K562 treated with DMSO at 1 percent for 12 hours (cell line): ENCODE measurements around the gene MRPL52. TPM values are rescaled to one million over a fixed set of nuclear protein-coding genes. Genes with fewer than 3 reads are reported as not detected.

ENCODE experiments used
- total RNA-seq: library from RNA; unstranded; fragments of 300-600 nt; gene quantifications from 2 replicates; pipeline ENCODE4 v1.2.3, GENCODE V29; 2022; ENCODE audit not compliant: insufficient read depth

MRPL52 gene
- total RNA-seq = 92.9 and 111 TPM in 2 replicates

DNA sequence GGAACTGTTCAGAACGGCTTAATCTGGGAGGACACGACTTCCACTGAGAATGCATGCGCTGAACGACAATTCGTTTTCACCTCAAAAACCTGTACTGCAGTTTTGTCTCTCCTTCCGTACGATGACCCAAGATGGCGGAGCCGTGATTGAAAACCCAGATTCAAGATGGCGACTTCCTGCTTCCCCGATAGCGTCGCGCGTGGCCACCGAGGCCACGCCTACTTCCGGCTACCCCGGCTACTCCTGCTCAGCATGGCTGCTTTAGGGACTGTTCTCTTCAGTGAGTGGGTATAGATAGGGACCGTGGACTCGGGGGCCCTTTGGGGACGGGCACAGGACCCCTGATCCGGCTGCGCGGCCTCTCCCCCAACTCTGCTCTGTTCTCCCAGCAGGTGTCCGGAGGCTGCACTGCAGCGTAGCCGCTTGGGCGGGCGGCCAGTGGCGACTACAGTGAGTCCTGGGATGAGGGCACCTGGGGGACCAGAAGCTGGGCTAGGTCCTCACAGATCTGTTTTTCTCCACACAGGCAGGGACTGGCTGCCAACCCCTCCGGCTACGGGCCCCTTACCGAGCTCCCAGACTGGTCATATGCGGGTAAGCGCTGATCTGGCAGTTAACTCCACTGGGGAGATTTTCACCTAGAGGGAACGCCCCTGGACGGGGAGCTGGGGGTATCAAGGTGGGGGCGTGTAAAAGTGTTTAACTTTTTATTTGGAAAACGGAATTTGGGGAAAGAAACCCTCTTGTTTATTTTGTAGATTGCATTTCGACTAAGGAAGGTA, at the start of gene MRPL52:
TSS of gene MRPL52 (plus strand) at position 227 of the 782 bp plus-strand sequence. CDS start at position 253, 26 bp downstream.

GRCh38 chr14:22814941-22815713, 14.6 kb upstream of the MRPL52 start, which contains the start of gene SLC7A7:
Gene SLC7A7, minus strand, starts transcription at chr14:22815435. Its CDS starts 2,037 bp downstream, at chr14:22813398.

DNA sequence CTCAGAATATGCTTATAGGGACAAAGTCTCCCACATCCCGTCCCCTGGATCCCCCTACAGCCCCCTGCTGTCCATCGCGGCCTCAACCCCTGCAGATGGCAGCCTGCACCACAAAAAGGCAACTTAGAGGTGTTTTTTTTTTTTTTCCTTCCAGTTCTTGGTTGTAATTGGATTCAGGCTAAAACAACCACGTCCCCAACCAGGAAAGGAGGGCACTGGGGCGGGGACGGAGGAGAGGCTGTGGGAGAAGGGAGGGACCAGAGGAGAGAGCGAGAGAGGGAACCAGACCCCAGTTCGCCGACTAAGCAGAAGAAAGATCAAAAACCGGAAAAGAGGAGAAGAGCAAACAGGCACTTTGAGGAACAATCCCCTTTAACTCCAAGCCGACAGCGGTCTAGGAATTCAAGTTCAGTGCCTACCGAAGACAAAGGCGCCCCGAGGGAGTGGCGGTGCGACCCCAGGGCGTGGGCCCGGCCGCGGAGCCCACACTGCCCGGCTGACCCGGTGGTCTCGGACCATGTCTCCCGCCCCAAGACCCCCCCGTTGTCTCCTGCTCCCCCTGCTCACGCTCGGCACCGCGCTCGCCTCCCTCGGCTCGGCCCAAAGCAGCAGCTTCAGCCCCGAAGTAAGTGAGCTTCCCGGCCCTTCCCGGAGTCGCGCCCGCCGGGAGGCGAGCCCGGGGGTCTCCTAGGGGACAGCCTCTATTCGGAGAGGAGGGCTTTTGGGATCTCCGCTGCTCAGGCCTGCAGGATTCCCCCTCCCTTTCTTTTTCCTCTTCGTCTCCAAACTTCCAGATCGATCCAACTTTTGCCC, 6.8 kb downstream of the MRPL52 start, which contains the start of gene MMP14:
TSS of gene MMP14 (plus strand) at position 285 of the 813 bp plus-strand sequence. CDS start at position 518, 233 bp downstream.

DNA sequence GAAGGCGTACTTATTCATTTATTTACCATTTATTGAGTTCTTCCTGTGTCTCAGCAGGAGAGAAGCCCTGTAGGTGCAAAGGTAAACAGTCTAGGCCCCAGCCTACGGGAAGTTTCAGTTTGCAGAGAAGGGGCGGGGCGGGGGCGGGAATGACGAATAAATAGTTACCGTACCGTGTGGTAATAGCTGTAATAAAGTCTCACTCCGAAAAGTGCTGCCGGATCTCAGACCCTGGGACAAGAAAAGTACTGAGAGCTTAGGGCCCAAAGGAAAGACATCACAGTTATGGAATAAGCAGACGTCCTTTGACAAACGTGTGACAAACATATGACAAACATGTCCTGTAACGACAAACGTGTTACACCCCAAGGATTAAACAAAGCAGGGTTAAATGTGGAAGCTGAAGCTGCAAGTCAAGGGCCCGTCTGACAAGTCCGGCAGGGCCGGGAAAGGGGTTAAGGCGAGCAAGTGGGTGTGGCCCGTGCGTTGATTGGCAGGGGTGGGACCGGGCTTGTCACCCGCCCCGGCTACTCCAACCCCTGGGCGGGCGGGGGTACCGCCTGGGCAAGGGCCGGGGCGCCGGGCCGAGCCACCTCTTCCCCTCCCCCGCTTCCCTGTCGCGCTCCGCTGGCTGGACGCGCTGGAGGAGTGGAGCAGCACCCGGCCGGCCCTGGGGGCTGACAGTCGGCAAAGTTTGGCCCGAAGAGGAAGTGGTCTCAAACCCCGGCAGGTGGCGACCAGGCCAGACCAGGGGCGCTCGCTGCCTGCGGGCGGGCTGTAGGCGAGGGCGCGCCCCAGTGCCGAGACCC, 41.7 kb downstream of the MRPL52 start, which contains the start of gene LRP10:
TSS of gene LRP10 (plus strand) at position 517 of the 809 bp plus-strand sequence. CDS start 564 bp downstream, outside the sequence.

DNA sequence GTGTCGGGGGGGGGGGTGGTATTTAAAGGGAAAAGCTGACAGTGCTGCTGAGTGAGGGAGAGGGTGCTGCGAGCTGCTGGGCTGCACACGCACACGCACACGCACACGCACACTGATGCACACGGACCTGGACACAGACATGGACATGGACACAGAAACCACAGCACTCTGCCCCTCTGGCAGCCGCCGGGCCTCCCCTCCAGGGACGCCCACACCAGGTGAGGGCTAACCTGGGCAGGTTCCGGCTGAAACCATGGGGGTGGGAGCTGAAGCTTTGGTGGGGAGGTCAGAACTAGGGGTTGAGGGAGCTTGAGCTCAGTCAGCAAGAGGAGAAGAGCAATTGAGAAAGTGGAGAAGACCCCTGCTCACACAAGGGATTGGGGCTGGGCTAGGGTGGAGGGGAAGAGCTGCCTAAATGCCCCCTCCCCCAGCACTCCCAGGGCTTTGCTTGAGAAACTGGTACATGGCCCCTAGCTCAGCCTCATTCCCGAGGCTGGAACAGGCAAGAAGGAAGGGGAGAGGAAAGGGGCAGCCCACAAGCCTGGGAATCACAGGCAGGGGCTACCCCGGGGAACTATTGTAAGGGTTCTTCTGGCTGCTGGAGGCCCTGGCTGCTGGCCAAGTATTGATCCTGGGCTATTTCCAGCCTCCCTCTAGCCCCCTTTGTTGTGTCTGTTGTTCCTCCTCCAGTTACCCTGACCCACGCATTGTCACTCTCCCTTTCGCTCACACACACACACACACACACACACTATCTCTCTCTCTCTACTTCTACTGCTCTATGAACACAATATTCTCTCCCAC, 53.7 kb downstream of the MRPL52 start, which contains the start of gene REM2:
TSS of gene REM2 (plus strand) at position 50 of the 804 bp plus-strand sequence. CDS start at position 116, 66 bp downstream.

Other genes starting within 250 kb of the MRPL52 start
- 264 and 272 TPM in 2 replicates for gene DAD1, start 240.7 kb upstream of the MRPL52 start, total RNA-seq
- gene ABHD4, start 231.6 kb upstream of the MRPL52 start, total RNA-seq = 19.0 and 33.7 TPM in 2 replicates
- gene OR6J1, start 185.5 kb upstream of the MRPL52 start, total RNA-seq = not detected in 2 replicates
- 90.5 and 145 TPM in 2 replicates for gene OXA1L, start 63.2 kb upstream of the MRPL52 start, total RNA-seq
- 0.51 TPM in 1 of 2 replicates, not detected in the other for gene SLC7A7, start 14.5 kb upstream of the MRPL52 start, total RNA-seq
- 5.2 and 5.9 TPM in 2 replicates for gene MMP14, start 6.7 kb downstream of the MRPL52 start, total RNA-seq
- gene LRP10, start 41.9 kb downstream of the MRPL52 start, total RNA-seq = 35.5 and 67.9 TPM in 2 replicates
- 1.4 and 2.4 TPM in 2 replicates for gene REM2, start 53.3 kb downstream of the MRPL52 start, total RNA-seq
- 33.5 and 55.8 TPM in 2 replicates for gene RBM23, start 89.3 kb downstream of the MRPL52 start, total RNA-seq
- 90.7 and 101 TPM in 2 replicates for gene PRMT5, start 99.5 kb downstream of the MRPL52 start, total RNA-seq
- gene HAUS4, start 127.2 kb downstream of the MRPL52 start, total RNA-seq = 103 and 107 TPM in 2 replicates
- 11.3 and 16.2 TPM in 2 replicates for gene AJUBA, start 152.7 kb downstream of the MRPL52 start, total RNA-seq
- 17.4 and 17.6 TPM in 2 replicates for gene C14orf93, start 180.3 kb downstream of the MRPL52 start, total RNA-seq
- gene PSMB5, start 205.0 kb downstream of the MRPL52 start, total RNA-seq = 115 and 148 TPM in 2 replicates
- not detected in 2 replicates for gene PSMB11, start 212.3 kb downstream of the MRPL52 start, total RNA-seq
- gene CDH24, start 227.6 kb downstream of the MRPL52 start, total RNA-seq = 10.6 and 17.6 TPM in 2 replicates